ENCODE data around the gene ZNF730.
A peak's percentile ranks its signal among the peaks of the same experiment; 100 is the strongest.
"Not testable (repeated sequence)": the region's sequence is repeated elsewhere in the genome, so short reads cannot be mapped to it uniquely, and the experiment has no call there.

The ZNF730 gene

DNA sequence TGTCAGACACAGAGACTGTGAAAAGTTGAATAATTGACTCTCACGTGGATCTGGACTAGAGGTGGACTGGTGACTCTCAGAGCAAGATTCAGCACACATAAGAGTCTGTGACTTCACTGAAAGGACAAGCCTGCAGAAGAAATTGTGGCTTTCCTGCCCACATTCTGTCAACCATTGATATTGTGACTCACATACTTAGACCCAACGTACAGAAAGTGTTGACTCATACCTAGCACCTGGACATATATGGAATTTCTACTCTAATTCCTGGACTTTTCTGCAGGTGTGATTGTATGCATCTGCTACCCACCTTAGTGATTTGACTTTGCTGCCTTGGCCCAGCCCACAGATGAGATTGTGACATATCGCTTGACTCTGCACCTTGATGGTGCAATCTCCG is 15.6 kb upstream of the ZNF730 start:
- no peak overlapping the region for H3K9ac ChIP-seq (ENCODE audit: low read depth, low read length)
- H3K9me3 ChIP-seq (ENCODE audit: control insufficient read depth, insufficient read depth, low read length): no peaks in the 10 kb centered on the region
- no peak overlapping the region for H3K4me3 ChIP-seq (ENCODE audit: low read depth, low read length)
- H3K36me3 ChIP-seq (ENCODE audit: control insufficient read depth, insufficient read depth, low read length): peaks cover 96% of the 10 kb centered on the region
- H3K27ac ChIP-seq (ENCODE audit: low read depth, low read length): no peak overlapping the region
- H3K4me1 ChIP-seq (ENCODE audit: control insufficient read depth, insufficient read depth, low read length): no peaks in the 10 kb centered on the region
- no peaks in the 10 kb centered on the region for H3K27me3 ChIP-seq (ENCODE audit: control insufficient read depth, insufficient read depth, low read length)

DNA sequence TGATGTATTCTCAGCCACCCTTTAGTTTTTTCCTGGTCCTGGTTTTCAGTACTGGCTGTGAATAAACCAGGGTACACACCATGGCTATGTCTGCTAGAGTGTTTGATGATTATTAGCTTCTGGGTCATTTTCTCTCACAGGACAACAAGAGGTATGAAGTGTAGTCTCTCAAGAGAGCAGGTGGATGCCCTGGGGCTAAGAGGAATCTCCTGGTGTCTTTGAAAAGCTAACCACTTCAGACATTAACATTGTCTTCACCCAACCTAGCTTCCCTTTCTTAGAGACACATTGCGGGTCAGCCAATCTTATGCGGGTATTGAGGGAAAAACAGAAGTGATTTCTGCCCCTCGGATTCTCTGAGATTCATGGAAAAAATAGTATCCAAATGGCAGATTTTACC is 1.6 kb downstream of the ZNF730 start:
- Histone ChIP-seq H3K9me3 (ENCODE audit: control insufficient read depth, insufficient read depth, low read length) (no peaks in the 10 kb centered on the region), H3K27me3 (ENCODE audit: control insufficient read depth, insufficient read depth, low read length) (no peaks in the 10 kb centered on the region), H3K4me3 (ENCODE audit: low read depth, low read length) (peak overlapping the region; percentile 87), H3K36me3 (ENCODE audit: control insufficient read depth, insufficient read depth, low read length) (peaks cover 20% of the 10 kb centered on the region), H3K27ac (ENCODE audit: low read depth, low read length) (peak overlapping the region; percentile 21), H3K9ac (ENCODE audit: low read depth, low read length) (no peak overlapping the region), H3K4me1 (ENCODE audit: control insufficient read depth, insufficient read depth, low read length) (peaks cover 15% of the 10 kb centered on the region)

DNA sequence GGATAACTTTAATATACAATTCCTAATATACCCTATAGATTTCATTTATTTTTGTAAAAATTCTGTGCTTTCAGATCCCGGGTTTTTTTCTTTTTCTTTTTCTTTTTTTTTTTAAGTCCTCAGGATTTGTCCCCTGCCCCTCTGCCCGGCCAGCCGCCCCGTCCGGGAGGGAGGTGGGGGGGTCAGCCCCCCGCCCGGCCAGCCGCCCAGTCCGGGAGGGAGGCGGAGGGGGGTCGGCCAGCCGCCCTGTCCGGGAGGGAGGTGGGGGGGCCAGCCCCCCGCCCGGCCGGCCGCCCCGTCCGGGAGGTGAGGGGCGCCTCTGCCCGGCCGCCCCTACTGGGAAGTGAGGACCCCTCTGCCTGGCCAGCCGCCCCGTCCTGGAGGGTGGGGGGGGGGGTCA is 17.4 kb downstream of the ZNF730 start:
- H3K9ac ChIP-seq (ENCODE audit: low read depth, low read length): not testable (repeated sequence)
- H3K9me3 ChIP-seq (ENCODE audit: control insufficient read depth, insufficient read depth, low read length): peaks cover 18% of the 10 kb centered on the region
- peaks cover 26% of the 10 kb centered on the region for H3K36me3 ChIP-seq (ENCODE audit: control insufficient read depth, insufficient read depth, low read length)

DNA sequence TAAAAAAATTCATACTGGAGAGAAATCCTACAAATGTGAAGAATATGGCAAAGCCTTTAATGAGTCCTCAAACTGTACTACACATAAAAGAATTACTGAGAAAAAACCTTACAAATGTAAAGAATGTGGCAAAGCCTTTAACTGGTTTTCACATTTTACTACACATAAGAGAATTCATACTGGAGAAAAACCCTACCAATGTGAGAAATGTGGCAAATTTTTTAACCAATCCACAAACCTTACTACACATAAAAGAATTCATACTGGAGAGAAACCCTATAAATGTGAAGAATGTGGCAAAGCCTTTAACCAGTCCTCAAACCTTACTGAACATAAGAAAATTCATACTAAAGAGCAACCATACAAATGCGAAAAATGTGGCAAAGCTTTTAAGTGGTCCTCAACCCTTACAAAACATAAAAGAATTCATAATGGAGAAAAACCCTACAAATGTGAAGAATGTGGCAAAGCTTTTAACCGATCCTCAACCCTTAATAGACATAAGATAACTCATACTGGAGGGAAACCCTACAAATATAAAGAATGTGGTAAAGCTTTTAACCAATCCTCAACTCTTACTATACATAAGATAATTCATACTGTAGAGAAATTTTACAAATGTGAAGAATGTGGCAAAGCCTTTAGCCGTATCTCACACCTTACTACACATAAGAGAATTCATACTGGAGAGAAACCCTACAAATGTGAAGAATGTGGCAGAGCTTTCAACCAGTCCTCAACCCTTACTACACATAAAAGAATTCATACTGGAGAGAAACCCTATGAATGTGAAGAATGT is 29.0 kb downstream of the ZNF730 start:
- Histone ChIP-seq H3K4me3 (ENCODE audit: low read depth, low read length) (no peak overlapping the region; the same call in 1 of the 2 replicates), H3K9me3 (ENCODE audit: control insufficient read depth, insufficient read depth, low read length) (peaks cover 77% of the 10 kb centered on the region), H3K4me1 (ENCODE audit: control insufficient read depth, insufficient read depth, low read length) (no peaks in the 10 kb centered on the region), H3K27me3 (ENCODE audit: control insufficient read depth, insufficient read depth, low read length) (no peaks in the 10 kb centered on the region), H3K27ac (ENCODE audit: low read depth, low read length) (no peak overlapping the region), H3K36me3 (ENCODE audit: control insufficient read depth, insufficient read depth, low read length) (peaks cover 42% of the 10 kb centered on the region), H3K9ac (ENCODE audit: low read depth, low read length) (no peak overlapping the region)

More for the DNA sequence above, 17.4 kb downstream of the ZNF730 start:
- not testable (repeated sequence) for H3K27me3 ChIP-seq (ENCODE audit: control insufficient read depth, insufficient read depth, low read length); H3K27ac ChIP-seq (ENCODE audit: low read depth, low read length); H3K4me1 ChIP-seq (ENCODE audit: control insufficient read depth, insufficient read depth, low read length); H3K4me3 ChIP-seq (ENCODE audit: low read depth, low read length)

DNA sequence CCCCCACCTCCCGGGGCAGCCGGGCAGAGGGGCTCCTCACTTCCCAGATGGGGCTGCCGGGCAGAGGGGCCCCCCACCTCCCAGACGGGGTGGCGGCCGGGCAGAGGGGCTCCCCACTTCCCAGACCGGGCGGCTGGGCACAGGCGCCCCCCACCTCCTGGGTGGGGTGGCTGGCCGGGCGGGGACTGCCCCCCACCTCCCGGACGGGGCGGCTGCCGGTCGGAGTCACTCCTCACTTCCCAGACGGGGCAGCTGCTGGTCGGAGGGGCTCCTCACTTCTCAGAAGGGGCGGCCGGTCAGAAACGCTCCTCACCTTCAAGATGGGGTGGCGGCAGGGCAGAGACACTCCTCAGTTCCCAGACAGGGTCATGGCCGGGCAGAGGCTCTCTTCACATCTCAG is 43.9 kb downstream of the ZNF730 start:
- H3K4me1 ChIP-seq (ENCODE audit: control insufficient read depth, insufficient read depth, low read length): no peaks in the 10 kb centered on the region
- H3K36me3 ChIP-seq (ENCODE audit: control insufficient read depth, insufficient read depth, low read length): no peaks in the 10 kb centered on the region
- H3K27me3 ChIP-seq (ENCODE audit: control insufficient read depth, insufficient read depth, low read length): no peaks in the 10 kb centered on the region
- no peak overlapping the region for H3K4me3 ChIP-seq (ENCODE audit: low read depth, low read length)
- peaks cover 17% of the 10 kb centered on the region for H3K9me3 ChIP-seq (ENCODE audit: control insufficient read depth, insufficient read depth, low read length)
- no peak overlapping the region for H3K9ac ChIP-seq (ENCODE audit: low read depth, low read length)
- no peak overlapping the region for H3K27ac ChIP-seq (ENCODE audit: low read depth, low read length)

DNA sequence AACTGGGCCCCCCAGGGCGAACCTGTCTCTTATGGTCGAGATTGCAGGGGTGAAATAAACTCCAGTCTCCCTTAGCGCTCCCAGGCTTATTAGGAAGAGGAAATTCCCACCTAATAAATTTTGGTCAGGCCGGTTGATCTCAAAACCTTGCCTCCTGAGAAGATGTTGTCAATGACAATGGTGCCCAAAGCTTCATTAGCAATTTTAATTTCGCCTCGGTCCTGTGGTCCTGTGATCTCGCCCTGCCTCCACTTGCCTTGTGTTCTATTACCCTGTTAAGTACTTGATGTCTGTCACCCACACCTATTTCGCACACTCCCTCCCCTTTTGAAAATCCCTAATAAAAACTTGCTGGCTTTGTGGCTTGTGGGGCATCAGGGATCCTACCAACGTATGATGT is 51.5 kb downstream of the ZNF730 start:
- H3K9ac ChIP-seq (ENCODE audit: low read depth, low read length); H3K4me3 ChIP-seq (ENCODE audit: low read depth, low read length); H3K36me3 ChIP-seq (ENCODE audit: control insufficient read depth, insufficient read depth, low read length); H3K27me3 ChIP-seq (ENCODE audit: control insufficient read depth, insufficient read depth, low read length): not testable (repeated sequence)
- Histone ChIP-seq H3K9me3 (ENCODE audit: control insufficient read depth, insufficient read depth, low read length) (peaks cover 13% of the 10 kb centered on the region), H3K27ac (ENCODE audit: low read depth, low read length) (peak overlapping the region; percentile 71), H3K4me1 (ENCODE audit: control insufficient read depth, insufficient read depth, low read length) (peaks cover 17% of the 10 kb centered on the region; the same call in 1 of the 2 replicates)

DNA sequence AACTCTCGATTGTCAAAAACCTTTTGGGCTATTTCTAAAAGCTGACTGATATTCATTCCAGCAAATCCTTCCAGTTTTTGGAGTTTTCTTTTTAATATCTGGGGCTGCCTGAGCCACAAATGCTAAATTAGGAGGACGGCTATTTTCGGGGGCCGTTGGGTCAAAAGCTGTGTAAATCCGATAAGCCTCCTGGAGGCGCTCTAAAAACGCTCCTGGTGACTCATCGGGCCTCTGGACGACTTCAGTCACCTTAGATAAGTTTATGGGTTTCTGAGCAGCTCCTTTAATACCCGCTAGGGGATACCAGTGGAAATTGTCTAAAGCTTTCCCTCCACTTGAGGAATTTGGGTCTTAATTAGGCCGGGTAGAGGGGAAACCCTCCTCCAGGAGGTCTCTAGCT is 66.4 kb downstream of the ZNF730 start:
- Histone ChIP-seq H3K27me3 (ENCODE audit: control insufficient read depth, insufficient read depth, low read length) (no peaks in the 10 kb centered on the region), H3K27ac (ENCODE audit: low read depth, low read length) (no peak overlapping the region), H3K4me3 (ENCODE audit: low read depth, low read length) (no peak overlapping the region), H3K36me3 (ENCODE audit: control insufficient read depth, insufficient read depth, low read length) (no peaks in the 10 kb centered on the region), H3K9ac (ENCODE audit: low read depth, low read length) (no peak overlapping the region), H3K4me1 (ENCODE audit: control insufficient read depth, insufficient read depth, low read length) (no peaks in the 10 kb centered on the region), H3K9me3 (ENCODE audit: control insufficient read depth, insufficient read depth, low read length) (peaks cover 13% of the 10 kb centered on the region; the same call in 1 of the 2 replicates)

DNA sequence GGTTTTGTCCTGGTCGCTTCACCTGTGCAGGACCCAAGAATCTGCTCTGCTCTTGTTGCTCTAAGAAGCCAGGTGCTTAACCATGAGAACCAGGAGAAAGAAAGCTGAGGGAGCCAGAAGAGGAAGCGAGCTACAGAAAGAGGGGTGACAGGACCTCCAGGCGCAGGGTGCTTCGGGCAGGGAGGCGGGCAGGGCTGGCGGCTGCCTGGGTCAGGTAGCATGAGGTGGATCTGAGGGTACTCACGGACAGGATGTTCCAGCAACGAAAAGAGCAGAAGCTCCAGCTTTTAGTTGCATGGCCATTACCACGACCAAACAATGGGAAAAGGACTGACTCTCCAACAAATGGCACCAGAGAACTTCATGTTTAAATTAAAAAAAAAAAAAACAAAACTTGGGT is 73.5 kb downstream of the ZNF730 start:
- Histone ChIP-seq H3K4me3 (ENCODE audit: low read depth, low read length) (no peak overlapping the region), H3K9me3 (ENCODE audit: control insufficient read depth, insufficient read depth, low read length) (peaks cover 9% of the 10 kb centered on the region; the same call in 1 of the 2 replicates), H3K9ac (ENCODE audit: low read depth, low read length) (no peak overlapping the region), H3K4me1 (ENCODE audit: control insufficient read depth, insufficient read depth, low read length) (no peaks in the 10 kb centered on the region), H3K27me3 (ENCODE audit: control insufficient read depth, insufficient read depth, low read length) (no peaks in the 10 kb centered on the region), H3K36me3 (ENCODE audit: control insufficient read depth, insufficient read depth, low read length) (no peaks in the 10 kb centered on the region), H3K27ac (ENCODE audit: low read depth, low read length) (no peak overlapping the region)

Measured in HUES48 (cell line).